Fibroblast of lung (primary cell): ENCODE data around the gene OGFR. TPM values are rescaled to one million over a fixed set of nuclear protein-coding genes. Genes with fewer than 3 reads are reported as not detected.
A peak's percentile ranks its signal among the peaks of the same experiment; 100 is the strongest.

Experiments used
- DNase-seq, 2 donors: peaks; one replicate each; pipeline versions ENCODE4 v3.0.0 to v3.0.0-alpha.2; 2010; ENCODE audit warnings: low read depth in 2 of 2
- H2AFZ ChIP-seq: 2 replicates; pipeline ENCODE4 v1.5.1; 2012; ENCODE audit warnings: low read length, control low read depth, inconsistent platforms
- H3K27ac ChIP-seq: 2 replicates; pipeline ENCODE4 v1.5.1; 2011; ENCODE audit warnings: low read length, control low read depth; ENCODE audit not compliant: insufficient read depth
- H3K27me3 ChIP-seq: 2 replicates; pipeline ENCODE4 v1.5.1; 2011; ENCODE audit warnings: mild to moderate bottlenecking, low read length; ENCODE audit not compliant: control insufficient read depth, insufficient read depth
- H3K36me3 ChIP-seq: 2 replicates; pipeline ENCODE4 v1.5.1; 2011; ENCODE audit warnings: low read length; ENCODE audit not compliant: control insufficient read depth, insufficient read depth
- H3K4me1 ChIP-seq: 2 replicates; pipeline ENCODE4 v1.5.1; 2011; ENCODE audit warnings: low read length; ENCODE audit not compliant: control insufficient read depth, insufficient read depth; ENCODE audit errors: extremely low read depth
- H3K4me2 ChIP-seq: 2 replicates; pipeline ENCODE4 v1.5.1; 2011; ENCODE audit warnings: low read length, control low read depth; ENCODE audit not compliant: insufficient read depth; ENCODE audit errors: extremely low read depth
- H3K4me3 ChIP-seq, 4 experiments: fragments of 200-600 bp in 1 of 4; sonication (generic) in 1 of 4; replicated peaks in 1 of 4; 2 replicates each; pipeline ENCODE4 v1.5.1; 2011 to 2016; ENCODE audit warnings: low read length in 4 of 4, low read depth in 3 of 4, mild to moderate bottlenecking in 3 of 4, control low read depth in 2 of 4, inconsistent platforms in 1 of 4, mixed read lengths in 1 of 4; ENCODE audit not compliant: insufficient read depth in 1 of 4; ENCODE audit errors: control extremely low read depth in 1 of 4
- H3K79me2 ChIP-seq: 2 replicates; pipeline ENCODE4 v1.5.1; 2012; ENCODE audit warnings: mild to moderate bottlenecking, low read length, inconsistent platforms; ENCODE audit not compliant: control insufficient read depth, insufficient read depth
- H3K9ac ChIP-seq: 2 replicates; pipeline ENCODE4 v1.5.1; 2011; ENCODE audit warnings: mild to moderate bottlenecking, low read length, control low read depth; ENCODE audit not compliant: insufficient read depth
- H3K9me3 ChIP-seq: 2 replicates; pipeline ENCODE4 v1.5.1; 2012; ENCODE audit warnings: low read depth, low read length; ENCODE audit not compliant: control insufficient read depth, insufficient read depth
- H4K20me1 ChIP-seq: 2 replicates; pipeline ENCODE4 v1.5.1; 2011; ENCODE audit warnings: low read length; ENCODE audit not compliant: control insufficient read depth, insufficient read depth; ENCODE audit errors: extremely low read depth
- CTCF ChIP-seq, 2 donors: IDR thresholded peaks in 1 of 2; conservative IDR thresholded peaks in 1 of 2; 1 replicate in 1 of 2; 2 replicates in 1 of 2; pipeline ENCODE4 v1.5.1; 2011 to 2012; ENCODE audit warnings: low read length in 2 of 2, control low read depth in 1 of 2, inconsistent platforms in 1 of 2, low read depth in 1 of 2, mild to moderate bottlenecking in 1 of 2
- EZH2 ChIP-seq: IDR thresholded peaks from 2 replicates; pipeline ENCODE4 v1.5.1; 2012; ENCODE audit warnings: low read length, control low read depth, mild to moderate bottlenecking; ENCODE audit errors: missing control alignments
- polyA plus RNA-seq, 2 donors: library from polyadenylated mRNA; depleted of rRNA in 1 of 2; stranded (reverse) in 1 of 2; unstranded in 1 of 2; fragments of >200 nt; gene quantifications; 2 replicates each; pipeline ENCODE4 v1.2.1, GENCODE V29; 2011 to 2012; ENCODE audit warnings: missing spikeins in 1 of 2
- total RNA-seq: library from RNA; depleted of rRNA; stranded (reverse); fragments of >200 nt; gene quantifications from 2 replicates; pipeline ENCODE4 v1.2.1, GENCODE V29; 2014

Gene OGFR
- total and polyA plus RNA-seq, 2 donors (not counting 1 experiment from before 2014, with no cell fraction given), result 19.7 to 34.0 TPM

DNA sequence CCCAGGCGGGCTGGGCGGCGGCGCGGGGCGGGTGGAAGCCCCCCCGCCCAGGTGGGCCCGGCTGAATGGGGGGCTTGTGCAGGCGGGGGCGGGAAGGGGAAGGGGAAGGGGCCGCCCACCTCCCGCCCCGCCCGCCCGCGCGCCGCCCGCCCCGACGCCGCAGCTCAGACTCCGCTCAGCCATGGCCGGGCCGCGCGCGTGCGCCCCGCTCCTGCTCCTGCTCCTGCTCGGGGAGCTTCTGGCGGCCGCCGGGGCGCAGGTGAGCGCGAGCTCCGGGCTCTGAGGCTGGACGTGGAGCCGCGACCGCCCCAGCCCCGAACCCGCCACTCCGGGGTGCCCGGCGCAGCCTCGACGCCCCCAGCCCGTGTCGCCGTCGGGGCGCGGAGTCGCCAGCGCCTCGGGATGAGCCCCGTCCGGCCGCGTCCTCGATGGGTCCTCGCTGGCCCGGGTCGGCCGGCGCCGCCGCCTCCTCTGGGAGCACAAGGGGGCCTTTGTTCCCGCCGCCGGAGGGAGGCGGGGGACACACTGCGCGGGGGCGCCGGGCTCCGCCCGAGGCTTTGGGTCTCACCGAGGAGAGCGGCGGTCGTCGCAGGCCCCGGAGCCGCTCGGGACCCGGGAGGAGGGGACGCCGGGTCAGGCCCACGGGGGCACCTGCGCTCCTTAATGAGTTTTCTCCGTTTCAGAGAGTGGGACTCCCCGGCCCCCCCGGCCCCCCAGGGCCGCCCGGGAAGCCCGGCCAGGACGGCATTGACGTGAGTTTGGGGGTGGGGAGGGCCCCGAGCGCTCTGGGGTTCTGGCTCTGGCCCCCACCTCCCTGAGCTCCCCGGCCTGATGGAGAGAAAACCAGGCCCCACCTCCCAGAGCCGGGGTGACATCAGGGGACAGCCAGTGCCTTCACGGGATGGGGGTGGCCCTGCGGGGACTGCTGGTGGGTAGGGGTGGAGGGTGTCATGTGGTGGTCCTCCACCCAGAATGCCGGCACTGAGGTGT lies 12.5 kb downstream of the OGFR start, which contains the start of gene COL9A3:
TSS of gene COL9A3 (plus strand) at position 167 of the 990 bp plus-strand sequence. CDS start at position 182, 15 bp downstream.
- Histone ChIP-seq H3K27me3 (peaks cover 9% of the 10 kb centered on the region), H3K79me2 (no peaks in the 10 kb centered on the region), H3K36me3 (peaks cover 7% of the 10 kb centered on the region), H3K4me2 (no peak within 1 kb of the TSS), H3K27ac (no peak within 1 kb of the TSS), H4K20me1 (no peaks in the 10 kb centered on the region), H3K9ac (no peak within 1 kb of the TSS), H3K4me1 (peaks cover 16% of the 10 kb centered on the region), H2AFZ (no peak within 1 kb of the TSS), H3K4me3 (peak within 1 kb of the TSS in 1 of 4 experiments; percentile 27), H3K9me3 (no peaks in the 10 kb centered on the region)
- TF ChIP-seq EZH2 (no peak), CTCF (conservative IDR thresholded peaks at IDR 0.05 in 1 of 2, IDR thresholded peaks at IDR 0.05 in 1 of 2; ENCODE audit: low read depth in 1 of 2, low read length in 2 of 2) (no peak)
- DNase-seq, result no peak

- H3K4me2 ChIP-seq, result no peak overlapping the region
- no peaks in the 10 kb centered on the region for H3K9me3 ChIP-seq
Measured at GRCh38 chr20:62817975-62818591, 13.4 kb downstream of the OGFR start.

More at GRCh38 chr20:62817975-62818591, 13.4 kb downstream of the OGFR start:
- no peak for DNase-seq
- no peak overlapping the region for H3K9ac ChIP-seq
- TF ChIP-seq EZH2 (no peak), CTCF (conservative IDR thresholded peaks at IDR 0.05 in 1 of 2, IDR thresholded peaks at IDR 0.05 in 1 of 2; ENCODE audit: low read depth in 1 of 2, low read length in 2 of 2) (no peak)
- H3K4me1 ChIP-seq, result peaks cover 16% of the 10 kb centered on the region
- H3K79me2 ChIP-seq, result no peaks in the 10 kb centered on the region
- peaks cover 1% of the 10 kb centered on the region for H3K36me3 ChIP-seq
- no peaks in the 10 kb centered on the region for H4K20me1 ChIP-seq
- no peak overlapping the region for H3K4me3 ChIP-seq
- no peak overlapping the region for H2AFZ ChIP-seq
- H3K27ac ChIP-seq, result no peak overlapping the region
- peaks cover 9% of the 10 kb centered on the region for H3K27me3 ChIP-seq
